NCI-H187 treated with DMSO at 0.1 percent for 48 hours (cell line): ENCODE measurements around the gene XYLT1.
"Not testable (repeated sequence)": the region's sequence is repeated elsewhere in the genome, so short reads cannot be mapped to it uniquely, and the experiment has no call there.

ENCODE experiments used
- DNase-seq: peaks from one replicate; lab custom pipeline; 2025; lab: John Stamatoyannopoulos, UW

Gene XYLT1

GRCh38 chr16:17470908-17471718 lies at the start of gene XYLT1:
Gene XYLT1, minus strand, starts transcription at chr16:17470960. Its CDS starts 164 bp downstream, at chr16:17470796.
- no peak for DNase-seq

- no peak for DNase-seq
These were observed 49.4 kb upstream of the XYLT1 start for GRCh38 chr16:17520111-17520510.

GRCh38 chr16:17519101-17519955 lies 48.6 kb upstream of the XYLT1 start:
- DNase-seq = no peak

- DNase-seq = no peak
These were observed 47.7 kb upstream of the XYLT1 start for GRCh38 chr16:17518441-17518840.

GRCh38 chr16:17515421-17516210 lies 44.9 kb upstream of the XYLT1 start:
- no peak for DNase-seq

- DNase-seq = no peak
These were observed 42.0 kb upstream of the XYLT1 start for GRCh38 chr16:17512636-17513220.

GRCh38 chr16:17511340-17511739 lies 40.6 kb upstream of the XYLT1 start:
- no peak for DNase-seq

- no peak for DNase-seq
These were observed 39.8 kb upstream of the XYLT1 start for GRCh38 chr16:17510567-17510966.

GRCh38 chr16:17509194-17509593 lies 38.4 kb upstream of the XYLT1 start:
- no peak for DNase-seq

- DNase-seq = no peak
These were observed 37.5 kb upstream of the XYLT1 start for GRCh38 chr16:17508303-17508702.

GRCh38 chr16:17507516-17507915 lies 36.8 kb upstream of the XYLT1 start:
- not testable (repeated sequence) for DNase-seq

- DNase-seq = not testable (repeated sequence)
These were observed 35.1 kb upstream of the XYLT1 start for GRCh38 chr16:17505828-17506227.

GRCh38 chr16:17504050-17504449 lies 33.3 kb upstream of the XYLT1 start:
- DNase-seq = no peak

- DNase-seq = no peak
These were observed 32.6 kb upstream of the XYLT1 start for GRCh38 chr16:17503331-17503730.

GRCh38 chr16:17501321-17501720 lies 30.6 kb upstream of the XYLT1 start:
- no peak for DNase-seq

GRCh38 chr16:17499223-17499902 lies 28.6 kb upstream of the XYLT1 start:
- no peak for DNase-seq

GRCh38 chr16:17497648-17498047 lies 26.9 kb upstream of the XYLT1 start:
- DNase-seq = no peak

GRCh38 chr16:17496891-17497290 lies 26.1 kb upstream of the XYLT1 start:
- DNase-seq = no peak

- DNase-seq = no peak
These were observed 22.3 kb upstream of the XYLT1 start for GRCh38 chr16:17493012-17493411.

- DNase-seq = no peak
These were observed 20.4 kb upstream of the XYLT1 start for GRCh38 chr16:17491140-17491662.

- DNase-seq = no peak
These were observed 17.7 kb upstream of the XYLT1 start for GRCh38 chr16:17488506-17488905.
